IPS-NIHi11 (cell line): ENCODE data around the gene NDUFC2.
"Not testable (repeated sequence)": the region's sequence is repeated elsewhere in the genome, so short reads cannot be mapped to it uniquely, and the experiment has no call there.

Experiments used
- DNase-seq: peaks from one replicate; pipeline ENCODE4 v3.0.0; 2012; ENCODE audit warnings: mixed read lengths, low spot score

NDUFC2 gene

GRCh38 chr11:78030429-78031325 is 49.0 kb downstream of the NDUFC2 start:
- DNase-seq: peak; percentile 63

DNA sequence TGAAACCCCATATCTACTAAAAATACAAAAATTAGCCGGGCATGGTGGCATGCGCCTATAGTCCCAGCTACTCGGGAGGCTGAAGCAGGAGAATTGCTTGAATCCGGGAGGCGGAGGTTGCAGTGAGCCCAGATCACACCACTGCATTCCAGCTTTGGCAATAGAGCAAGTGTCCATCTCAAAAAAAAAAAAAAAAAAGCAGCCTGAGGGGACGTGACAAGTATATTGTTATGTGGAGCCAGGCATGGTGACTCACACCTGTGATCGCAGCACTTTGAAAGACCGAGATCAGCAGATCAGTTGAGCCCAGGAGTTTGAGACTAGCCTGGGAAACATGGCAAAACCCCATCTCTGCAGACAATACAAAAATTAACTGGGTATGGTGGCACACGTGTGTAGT is 51.2 kb downstream of the NDUFC2 start:
- DNase-seq: not testable (repeated sequence)

DNA sequence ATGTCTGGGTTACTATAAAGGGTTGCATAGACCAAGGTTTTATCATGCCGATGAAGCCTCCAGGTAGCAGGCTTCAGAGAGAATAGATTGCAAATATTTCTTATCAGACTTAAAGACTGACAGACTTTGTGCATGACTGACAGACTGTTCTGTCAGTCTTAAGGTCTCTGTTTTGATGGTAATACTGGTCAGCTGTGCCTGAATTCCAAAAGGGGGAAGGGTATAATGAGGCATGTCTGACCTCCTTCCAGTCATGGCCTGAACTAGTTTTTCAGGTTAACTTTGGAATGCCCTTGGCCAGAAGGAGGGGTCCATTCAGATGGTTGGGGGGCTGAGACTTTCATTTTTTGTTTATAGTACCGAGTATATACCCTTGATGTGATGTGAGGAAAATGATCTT is 51.9 kb downstream of the NDUFC2 start:
- DNase-seq: no peak

GRCh38 chr11:78025378-78025777 is 54.3 kb downstream of the NDUFC2 start:
- no peak for DNase-seq

DNA sequence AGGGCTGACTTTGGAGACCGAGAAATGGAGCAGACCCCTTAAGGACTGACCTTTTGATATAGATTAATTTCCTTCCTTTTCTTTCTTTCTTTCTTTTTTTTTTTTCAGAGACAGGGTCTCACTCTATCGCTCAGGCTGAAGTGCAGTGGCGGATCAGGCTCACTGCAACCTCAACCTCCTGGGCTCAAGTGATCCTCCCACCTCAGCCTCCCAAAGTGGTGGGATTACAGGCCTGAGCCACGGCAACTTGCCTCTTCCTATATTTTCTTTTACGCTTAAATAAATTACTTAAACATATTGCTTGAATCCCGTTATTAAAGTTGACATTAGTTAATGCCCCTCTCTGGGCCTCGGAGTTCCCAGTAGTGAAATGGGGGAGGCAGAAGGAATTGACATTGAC is 56.2 kb downstream of the NDUFC2 start:
- no peak for DNase-seq

GRCh38 chr11:78022397-78023396 is 57.0 kb downstream of the NDUFC2 start, which contains the start of gene KCTD14:
KCTD14 (minus strand) TSS chr11:78023276; CDS start chr11:78023249, 27 bp downstream.
- peak; percentile 85 for DNase-seq

GRCh38 chr11:78021611-78022010 is 58.1 kb downstream of the NDUFC2 start:
- no peak for DNase-seq

- no peak for DNase-seq
Observed at GRCh38 chr11:78020246-78020645, 59.4 kb downstream of the NDUFC2 start.

- no peak for DNase-seq
Observed at GRCh38 chr11:78019808-78020207, 59.9 kb downstream of the NDUFC2 start.
